ENCODE measurements around the gene PTPRN2. TPM values are rescaled to one million over a fixed set of nuclear protein-coding genes. Genes with fewer than 3 reads are reported as not detected.

PTPRN2 gene
- total and polyA plus RNA-seq, 2 of the 13 experiments (the other 11 are each of a cell fraction or from before 2014, with no cell fraction given) = 2.5 to 24.2 TPM

- TF ChIP-seq, protein P1, sequence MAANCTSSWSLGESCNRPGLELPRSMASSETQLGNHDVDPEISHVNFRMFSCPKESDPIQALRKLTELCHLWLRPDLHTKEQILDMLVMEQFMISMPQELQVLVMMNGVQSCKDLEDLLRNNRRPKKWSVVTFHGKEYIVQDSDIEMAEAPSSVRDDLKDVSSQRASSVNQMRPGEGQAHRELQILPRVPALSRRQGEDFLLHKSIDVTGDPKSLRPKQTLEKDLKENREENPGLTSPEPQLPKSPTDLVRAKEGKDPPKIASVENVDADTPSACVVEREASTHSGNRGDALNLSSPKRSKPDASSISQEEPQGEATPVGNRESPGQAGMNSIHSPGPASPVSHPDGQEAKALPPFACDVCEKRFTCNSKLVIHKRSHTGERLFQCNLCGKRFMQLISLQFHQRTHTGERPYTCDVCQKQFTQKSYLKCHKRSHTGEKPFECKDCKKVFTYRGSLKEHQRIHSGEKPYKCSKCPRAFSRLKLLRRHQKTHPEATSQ (CRISPR knock-in tag; IDR thresholded peaks at IDR 0.05; ENCODE audit: borderline replicate concordance) = no peak
- no peak for TF ChIP-seq NFRKB (IDR thresholded peaks at IDR 0.05)
These were observed 800.3 kb downstream of the PTPRN2 start (continued) for GRCh38 chr7:157787275-157787701.

DNA sequence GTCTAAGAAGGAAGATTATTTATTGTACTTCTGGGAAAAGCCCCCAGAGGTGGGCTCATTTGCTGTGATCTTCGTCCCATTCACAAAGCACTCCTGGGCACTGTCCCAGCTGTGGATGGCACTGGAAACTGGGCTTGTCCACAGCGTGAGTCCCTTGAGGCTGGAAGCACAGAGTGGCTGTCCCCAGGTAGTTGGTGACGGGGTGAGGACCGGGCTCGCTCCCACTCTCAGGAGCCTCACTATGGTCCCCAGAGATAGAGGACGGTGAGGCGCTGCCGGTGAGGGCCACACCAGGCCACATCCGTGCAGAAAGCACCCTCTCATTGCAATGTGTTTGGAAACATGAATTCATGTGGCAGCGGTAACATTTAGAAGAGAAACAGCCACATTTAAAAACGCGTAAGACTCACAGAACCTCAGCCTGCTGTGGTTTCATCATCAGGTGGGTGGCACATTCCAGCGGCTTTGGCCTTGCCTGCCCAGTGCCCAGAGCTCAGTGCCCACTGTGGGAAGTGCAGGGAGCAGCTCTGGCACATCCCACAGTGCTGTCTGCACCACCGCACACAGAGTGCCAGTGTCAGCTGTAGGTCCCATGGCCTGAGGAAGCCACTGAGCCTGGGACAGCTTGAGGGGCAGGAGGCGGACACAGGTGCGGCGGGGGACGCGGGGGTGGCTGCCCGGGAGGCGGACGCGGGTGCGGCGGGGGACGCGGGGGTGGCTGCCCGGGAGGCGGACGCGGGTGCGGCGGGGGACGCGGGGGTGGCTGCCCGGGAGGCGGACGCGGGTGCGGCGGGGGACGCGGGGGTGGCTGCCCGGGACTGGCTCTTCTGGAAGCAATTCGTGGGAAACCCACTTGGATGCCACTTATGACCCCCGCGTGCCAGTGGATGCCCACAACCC lies 801.0 kb downstream of the PTPRN2 start:
- POLR2A ChIA-PET = no interaction called here
- in situ Hi-C loops (cut with HindIII; ENCODE audit: extremely low pct_ligation_motif_present, low pct_unique_long_range_greater_than_20kb) = no loop called here

More for the DNA sequence above, 801.0 kb downstream of the PTPRN2 start:
- CTCF ChIA-PET (ENCODE audit: low intra/inter-chr PET ratio, low total read pairs) = no interaction called here
- no peaks in the 10 kb centered on the region for H3K9me3 ChIP-seq (ENCODE audit: low read length)
- H3K4me2 ChIP-seq (ENCODE audit: low read depth, low read length) = no peak overlapping the region
- intact Hi-C loops (cut with micrococcal nuclease; ENCODE audit: unreplicated experiment) = no loop called here
- no TSS peak for BruUV-seq (replicated peaks)
- no peak overlapping the region for H3K4me3 ChIP-seq (replicated peaks in 1 of 3; ENCODE audit: insufficient read depth in 1 of 3, low read depth in 2 of 3, low read length in 3 of 3)
- no peak overlapping the region for H2AFZ ChIP-seq (ENCODE audit: low read length)
- peaks cover 0 to 8% of the 10 kb centered on the region in 2 experiments; a peak in 2 of 5 replicates for H3K27me3 ChIP-seq (ENCODE audit: control insufficient read depth in 1 of 2, insufficient read depth in 2 of 2, low read length in 2 of 2)
- no peak overlapping the region for H3K9ac ChIP-seq (ENCODE audit: insufficient read depth, low read depth, low read length)
- peaks cover 3% of the 10 kb centered on the region for H4K20me1 ChIP-seq (ENCODE audit: insufficient read depth, low read length)
- H3K4me1 ChIP-seq (ENCODE audit: insufficient read depth, low read length) = no peaks in the 10 kb centered on the region
- H3K79me2 ChIP-seq (ENCODE audit: insufficient read depth, low read length) = no peaks in the 10 kb centered on the region
- no peaks in the 10 kb centered on the region; a peak in 1 of 5 replicates for H3K36me3 ChIP-seq (replicated peaks in 1 of 2; ENCODE audit: control insufficient read depth in 1 of 2, insufficient read depth in 2 of 2, low read length in 2 of 2)
- WGBS (ENCODE audit: low lambda C conversion rate) = 89% methylated on average over 30 of the region's 47 CpGs
- no peak overlapping the region for H3K27ac ChIP-seq (ENCODE audit: extremely low read length, insufficient read depth, low read length)
- TF ChIP-seq ZSCAN9 (CRISPR knock-in tag; IDR thresholded peaks at IDR 0.05; ENCODE audit: borderline replicate concordance) (no peak), PHF5A (CRISPR knock-in tag; IDR thresholded peaks at IDR 0.05; ENCODE audit: low read depth, unreplicated experiment) (no peak), BRD4 (CRISPR knock-in tag; IDR thresholded peaks at IDR 0.05) (no peak), ZNF781 (CRISPR knock-in tag; IDR thresholded peaks at IDR 0.05; ENCODE audit: borderline replicate concordance, not compliant biosample characterization) (no peak), DPF2 (CRISPR knock-in tag; IDR thresholded peaks at IDR 0.05; ENCODE audit: borderline replicate concordance, low read depth) (no peak), FOXA3 (CRISPR knock-in tag; IDR thresholded peaks at IDR 0.05) (no peak), PATZ1 (CRISPR knock-in tag; IDR thresholded peaks at IDR 0.05) (no peak), ZNF703 (CRISPR knock-in tag; IDR thresholded peaks at IDR 0.05; ENCODE audit: borderline replicate concordance) (no peak), ZNF713 (CRISPR knock-in tag; IDR thresholded peaks at IDR 0.05) (no peak)
- FAIRE-seq (no peak), ATAC-seq (no peak), DNase-seq (ENCODE audit: low spot score) (no peak)
